Keratinocyte (primary cell): ENCODE data around the gene CLRN2. TPM values are rescaled to one million over a fixed set of nuclear protein-coding genes. Genes with fewer than 3 reads are reported as not detected.
"Not testable (repeated sequence)": the region's sequence is repeated elsewhere in the genome, so short reads cannot be mapped to it uniquely, and the experiment has no call there.

Source experiments
- DNase-seq: peaks from one replicate; pipeline ENCODE4 v3.0.0-alpha.2; 2011; ENCODE audit warnings: low read depth, missing footprints, low spot score
- FAIRE-seq: peaks from 2 replicates; lab custom pipeline; 2011; peaks lifted over from hg19 to GRCh38; lab: Jason Lieb, UNC
- H2AFZ ChIP-seq: 2 replicates; pipeline ENCODE4 v1.6.0; 2012; ENCODE audit warnings: low read length, control low read depth, inconsistent platforms; ENCODE audit not compliant: control insufficient read depth
- H3K27ac ChIP-seq: 2 replicates; pipeline ENCODE4 v1.5.1; 2011; ENCODE audit warnings: low read length; ENCODE audit not compliant: control insufficient read depth, insufficient read depth
- H3K27me3 ChIP-seq: 3 replicates; pipeline ENCODE4 v1.6.0; 2011; ENCODE audit warnings: low read length; ENCODE audit not compliant: control insufficient read depth, insufficient read depth; ENCODE audit errors: extremely low read depth
- H3K36me3 ChIP-seq, 2 experiments: 2 replicates in 1 of 2; 3 replicates in 1 of 2; pipeline ENCODE4 v1.5.1; 2011; ENCODE audit warnings: low read length in 2 of 2, mild to moderate bottlenecking in 1 of 2; ENCODE audit not compliant: control insufficient read depth in 2 of 2, insufficient read depth in 2 of 2; ENCODE audit errors: extremely low read depth in 1 of 2
- H3K4me1 ChIP-seq: 3 replicates; pipeline ENCODE4 v1.5.1; 2011; ENCODE audit warnings: low read length; ENCODE audit not compliant: control insufficient read depth, insufficient read depth; ENCODE audit errors: extremely low read depth
- H3K4me2 ChIP-seq: 3 replicates; pipeline ENCODE4 v1.6.0; 2011; ENCODE audit warnings: low read depth, low read length; ENCODE audit not compliant: control insufficient read depth, insufficient read depth; ENCODE audit errors: extremely low read depth
- H3K4me3 ChIP-seq, 3 experiments: fragments of 200-600 bp in 1 of 3; sonication (generic) in 1 of 3; 2 replicates in 2 of 3; 3 replicates in 1 of 3; pipeline ENCODE4 v1.5.1; 2011 to 2016; ENCODE audit warnings: low read length in 3 of 3, mild to moderate bottlenecking in 3 of 3, control low read depth in 2 of 3, inconsistent platforms in 1 of 3, low read depth in 1 of 3, mixed read lengths in 1 of 3, mixed run types in 1 of 3, moderate library complexity in 1 of 3; ENCODE audit not compliant: control insufficient read depth in 2 of 3, insufficient read depth in 2 of 3; ENCODE audit errors: extremely low read depth in 1 of 3
- H3K79me2 ChIP-seq: 2 replicates; pipeline ENCODE4 v1.6.0; 2012; ENCODE audit warnings: low read length; ENCODE audit not compliant: control insufficient read depth, insufficient read depth
- H3K9ac ChIP-seq: 3 replicates; pipeline ENCODE4 v1.6.0; 2011; ENCODE audit warnings: low read length; ENCODE audit not compliant: control insufficient read depth, insufficient read depth; ENCODE audit errors: extremely low read depth
- H3K9me1 ChIP-seq: 3 replicates; pipeline ENCODE4 v1.6.0; 2011; ENCODE audit warnings: low read length; ENCODE audit not compliant: control insufficient read depth, insufficient read depth; ENCODE audit errors: extremely low read depth
- H3K9me3 ChIP-seq: 2 replicates; pipeline ENCODE4 v1.5.1; 2012; ENCODE audit warnings: low read depth, low read length; ENCODE audit not compliant: control insufficient read depth
- H4K20me1 ChIP-seq: 3 replicates; pipeline ENCODE4 v1.6.0; 2011; ENCODE audit warnings: low read length; ENCODE audit not compliant: control insufficient read depth, insufficient read depth; ENCODE audit errors: extremely low read depth
- CTCF ChIP-seq, 3 experiments: IDR thresholded peaks in 1 of 3; conservative IDR thresholded peaks in 1 of 3; optimal IDR thresholded peaks in 1 of 3; 2 replicates in 2 of 3; 3 replicates in 1 of 3; pipeline versions ENCODE3 to v1.5.1; 2011; ENCODE audit warnings: low read length in 3 of 3, mild to moderate bottlenecking in 3 of 3, moderate library complexity in 2 of 3, control low read depth in 1 of 3, inconsistent platforms in 1 of 3; ENCODE audit not compliant: insufficient read depth in 2 of 3; ENCODE audit errors: extremely low read depth in 1 of 3
- EZH2 ChIP-seq: IDR thresholded peaks from one replicate; pipeline ENCODE4 v1.6.1; 2012; ENCODE audit warnings: inconsistent platforms, mild to moderate bottlenecking, low read length, moderate library complexity
- dilution Hi-C: fragments of 300-500 bp; cut with MboI; formaldehyde crosslinking; loops from one replicate; pipeline ENCODE4 v1.7.0; 2020; ENCODE audit warnings: low sequenced_read_pairs; ENCODE audit not compliant: extremely low pct_ligation_motif_present
- polyA plus RNA-seq, 5 experiments: library from polyadenylated mRNA; depleted of rRNA in 3 of 5; stranded (reverse) in 3 of 5; stranded (forward) in 1 of 5; unstranded in 1 of 5; fragments of >200 nt; gene quantifications; 1 replicate in 1 of 5; 2 replicates in 3 of 5; 3 replicates in 1 of 5; pipeline versions ENCODE4 v1.2.1 to v1.2.3, GENCODE V29; 2011 to 2012; ENCODE audit warnings: missing spikeins in 2 of 5, low read depth in 1 of 5, low replicate concordance in 1 of 5

CLRN2 gene
- polyA plus RNA-seq, 1 donor (not counting 4 experiments of a cell fraction or from before 2014, with no cell fraction given) = not detected

- Histone ChIP-seq H3K9ac (no peak overlapping the region), H3K4me3 (no peak overlapping the region), H3K4me1 (peaks cover 8% of the 10 kb centered on the region), H4K20me1 (no peaks in the 10 kb centered on the region), H3K36me3 (no peaks in the 10 kb centered on the region), H3K9me1 (no peaks in the 10 kb centered on the region), H3K27ac (no peak overlapping the region), H3K79me2 (peaks cover 14% of the 10 kb centered on the region), H3K4me2 (no peak overlapping the region), H2AFZ (no peak overlapping the region), H3K9me3 (no peaks in the 10 kb centered on the region), H3K27me3 (no peaks in the 10 kb centered on the region)
- FAIRE-seq (no peak), DNase-seq (no peak)
- dilution Hi-C loops = no loop called here
- TF ChIP-seq CTCF (optimal IDR thresholded peaks at IDR 0.05 in 1 of 3, IDR thresholded peaks at IDR 0.05 in 1 of 3, conservative IDR thresholded peaks at IDR 0.05 in 1 of 3; ENCODE audit: extremely low read depth in 1 of 3, insufficient read depth in 2 of 3, low read length in 3 of 3) (no peak), EZH2 (no peak)
Observed at GRCh38 chr4:17574206-17574605, 59.2 kb downstream of the CLRN2 start.

GRCh38 chr4:17575177-17575576 lies 60.2 kb downstream of the CLRN2 start:
- FAIRE-seq, dilution Hi-C loops: not testable (repeated sequence)

More at GRCh38 chr4:17575177-17575576, 60.2 kb downstream of the CLRN2 start:
- H3K4me3 ChIP-seq, H3K27ac ChIP-seq, H4K20me1 ChIP-seq, H3K4me1 ChIP-seq, H3K9me1 ChIP-seq, H3K27me3 ChIP-seq, H3K36me3 ChIP-seq, H3K9me3 ChIP-seq, H3K4me2 ChIP-seq, DNase-seq, H2AFZ ChIP-seq, H3K9ac ChIP-seq: not testable (repeated sequence)
- H3K79me2 ChIP-seq = peaks cover 17% of the 10 kb centered on the region

Other genes starting within 250 kb of the CLRN2 start
- gene QDPR, start 3.1 kb upstream of the CLRN2 start, polyA plus RNA-seq = 42.1 to 65.6 TPM (median 65.6 TPM) in 3 replicates
- gene LAP3, start 62.0 kb downstream of the CLRN2 start, polyA plus RNA-seq = 57.3 to 95.6 TPM (median 84.8 TPM) in 3 replicates
- 12.3 to 22.5 TPM (median 21.7 TPM) in 3 replicates for gene MED28, start 99.5 kb downstream of the CLRN2 start, polyA plus RNA-seq